Limb (tissue), 2 donors: Measurements from ENCODE around the gene EEF1A1.
"Not testable (repeated sequence)": the region's sequence is repeated elsewhere in the genome, so short reads cannot be mapped to it uniquely, and the experiment has no call there.

Source experiments
- DNase-seq, 2 donors: peaks; one replicate each; pipeline ENCODE4 v3.0.0-alpha.2; 2016; ENCODE audit errors: extremely low spot score in 2 of 2

Gene EEF1A1

DNA sequence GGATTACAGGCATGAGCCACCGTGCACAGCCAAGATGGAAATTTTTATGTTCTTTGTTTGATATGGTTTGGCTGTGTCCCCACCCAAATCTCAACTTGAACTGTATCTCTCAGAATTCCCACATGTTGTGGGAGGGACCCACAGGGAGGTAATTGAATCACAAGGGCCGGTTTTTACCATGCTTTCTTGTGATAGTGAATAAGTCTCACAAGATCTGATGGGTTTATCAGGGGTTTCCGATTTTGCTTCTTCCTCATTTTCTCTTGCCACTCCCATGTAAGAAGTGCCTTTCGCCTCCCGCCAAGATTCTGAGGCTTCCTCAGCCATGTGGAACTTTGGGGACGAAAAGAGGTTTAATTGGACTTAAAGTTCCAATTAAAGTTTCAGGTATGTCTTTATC lies 14.6 kb downstream of the EEF1A1 start:
- no peak for DNase-seq

DNA sequence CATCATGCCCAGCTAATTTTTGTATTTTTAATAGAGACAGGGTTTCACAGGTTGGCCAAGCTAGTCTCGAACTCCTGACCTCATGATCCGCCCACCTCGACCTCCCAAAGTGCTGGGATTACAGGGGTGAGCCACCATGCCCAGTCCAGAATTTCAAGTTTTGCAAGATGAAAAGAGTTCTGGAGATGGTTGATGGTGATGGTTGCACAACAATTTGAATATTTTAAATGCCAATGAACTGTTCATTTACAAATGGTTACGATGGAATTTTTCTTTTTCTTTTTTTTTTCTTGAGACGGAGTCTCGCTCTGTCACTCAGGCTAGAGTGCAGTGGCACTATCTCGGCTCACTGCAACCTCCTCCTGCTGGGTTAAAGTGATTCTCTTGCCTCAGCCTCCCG lies 15.1 kb downstream of the EEF1A1 start:
- DNase-seq, result not testable (repeated sequence)

DNA sequence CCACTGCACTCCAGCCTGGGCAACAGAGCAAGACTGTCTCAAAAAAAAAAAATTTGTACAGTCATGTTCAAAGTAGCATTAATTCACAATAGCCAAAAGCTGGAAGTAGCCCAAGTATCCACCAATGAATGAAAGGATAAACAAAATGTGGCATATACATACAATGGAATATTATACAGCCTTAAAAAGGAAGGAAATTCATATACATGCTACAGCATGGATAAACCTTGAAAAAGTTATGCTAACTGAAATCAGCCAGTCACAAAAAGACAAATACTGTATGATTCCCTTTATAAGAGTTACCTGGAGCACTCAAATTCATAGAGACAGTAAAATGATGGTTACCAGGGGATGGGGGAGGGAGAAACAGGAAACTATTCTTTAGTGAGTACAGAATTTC lies 15.7 kb downstream of the EEF1A1 start:
- DNase-seq, result no peak

DNA sequence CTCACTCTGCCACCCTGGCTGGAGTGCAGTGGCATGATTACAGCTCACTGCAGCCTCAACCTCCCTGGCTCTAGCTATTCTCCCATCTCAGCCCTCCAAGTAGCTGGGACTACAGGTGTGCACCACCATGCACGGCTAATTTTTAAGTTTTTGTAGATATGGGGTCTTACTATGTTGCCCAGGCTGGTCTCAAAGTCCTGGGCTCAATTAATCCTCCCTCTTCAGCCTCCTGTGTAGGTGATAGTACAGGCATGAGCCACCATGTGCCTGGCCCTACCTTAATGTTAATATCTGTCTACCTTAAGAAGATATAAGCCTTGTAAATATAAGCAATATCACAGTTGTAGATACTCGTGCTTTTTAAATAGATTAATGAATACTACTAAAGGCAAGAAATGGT lies 16.7 kb downstream of the EEF1A1 start:
- DNase-seq, result no peak

DNA sequence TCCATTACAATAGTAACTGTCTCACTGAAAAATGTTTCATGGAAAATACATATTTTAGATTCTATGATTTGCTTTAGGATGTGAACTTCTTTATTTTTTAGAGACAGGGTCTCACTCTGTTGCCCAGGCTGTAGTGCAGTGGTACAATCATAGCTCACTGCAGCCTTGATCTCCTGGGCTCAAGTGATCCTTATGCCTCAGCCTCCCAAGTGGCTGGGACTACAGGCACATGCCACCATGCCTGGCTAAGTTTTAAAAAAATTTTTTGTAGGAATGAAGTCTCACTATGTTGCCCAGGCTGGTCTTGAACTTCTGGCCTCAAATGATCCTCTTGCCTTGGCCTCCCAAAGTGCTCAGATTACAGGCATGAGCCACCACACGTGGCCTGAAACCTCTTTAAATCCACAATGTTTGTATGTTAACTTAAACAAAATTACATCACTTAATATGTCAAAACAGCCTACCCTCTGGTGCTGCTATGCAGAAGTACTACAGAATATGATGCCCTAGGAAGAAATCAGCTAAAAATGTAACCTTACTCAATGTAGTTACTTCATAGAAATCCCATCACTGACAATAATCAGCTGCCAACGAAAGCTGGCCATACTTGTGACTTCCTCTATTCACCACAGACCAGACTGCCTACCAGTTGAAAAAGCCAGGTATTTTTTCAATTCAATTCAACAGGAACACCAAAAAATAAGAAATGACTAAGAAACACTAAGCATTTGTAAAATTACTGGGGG lies 17.6 kb downstream of the EEF1A1 start:
- DNase-seq, result no peak

GRCh38 chr6:73497915-73498314 lies 22.9 kb downstream of the EEF1A1 start:
- no peak for DNase-seq

- no peak for DNase-seq
Observed at GRCh38 chr6:73491377-73491776, 29.5 kb downstream of the EEF1A1 start.

GRCh38 chr6:73487473-73487872 lies 33.4 kb downstream of the EEF1A1 start:
- no peak for DNase-seq

DNA sequence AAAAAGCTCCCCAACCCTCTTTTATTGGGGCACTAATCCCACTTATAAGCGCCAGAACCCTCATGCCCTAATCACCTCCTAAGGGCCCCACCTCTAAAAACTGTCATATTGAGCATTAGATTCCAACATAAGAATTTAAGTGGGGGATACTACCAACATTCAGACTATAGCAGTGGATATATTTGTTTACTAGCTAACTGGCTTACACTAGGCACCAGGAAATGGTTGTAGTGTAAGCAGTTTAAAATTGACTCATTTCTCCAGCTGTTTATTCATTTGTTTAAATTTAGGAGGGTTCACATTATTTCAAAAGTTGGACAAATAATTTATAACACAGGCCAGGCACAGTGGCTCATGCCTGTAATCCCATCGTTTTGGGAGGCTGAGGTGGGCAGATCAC lies 36.4 kb downstream of the EEF1A1 start:
- DNase-seq, result no peak

- no peak for DNase-seq
Observed at GRCh38 chr6:73481969-73482368, 38.9 kb downstream of the EEF1A1 start.

DNA sequence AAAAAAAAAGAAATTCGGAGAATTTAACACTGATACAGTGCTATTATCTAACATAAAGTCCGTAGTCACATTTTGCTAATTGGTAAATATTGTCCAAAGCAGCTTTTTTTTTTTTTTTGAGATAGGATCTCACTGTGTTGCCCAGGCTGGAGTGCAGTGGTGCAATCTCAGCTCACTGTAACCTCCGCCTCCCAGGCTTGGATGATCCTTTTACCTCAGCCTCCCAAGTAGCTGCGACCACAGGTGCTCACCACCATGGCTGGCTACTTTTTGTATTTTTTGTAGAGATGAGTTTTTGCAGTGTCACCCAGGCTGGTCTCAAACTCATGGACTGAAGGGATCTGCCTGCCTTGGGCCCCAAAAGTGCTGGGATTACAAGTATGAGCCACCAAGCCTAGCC lies 43.4 kb downstream of the EEF1A1 start:
- no peak for DNase-seq

- DNase-seq, result no peak
Observed at GRCh38 chr6:73476723-73477122, 44.1 kb downstream of the EEF1A1 start.

DNA sequence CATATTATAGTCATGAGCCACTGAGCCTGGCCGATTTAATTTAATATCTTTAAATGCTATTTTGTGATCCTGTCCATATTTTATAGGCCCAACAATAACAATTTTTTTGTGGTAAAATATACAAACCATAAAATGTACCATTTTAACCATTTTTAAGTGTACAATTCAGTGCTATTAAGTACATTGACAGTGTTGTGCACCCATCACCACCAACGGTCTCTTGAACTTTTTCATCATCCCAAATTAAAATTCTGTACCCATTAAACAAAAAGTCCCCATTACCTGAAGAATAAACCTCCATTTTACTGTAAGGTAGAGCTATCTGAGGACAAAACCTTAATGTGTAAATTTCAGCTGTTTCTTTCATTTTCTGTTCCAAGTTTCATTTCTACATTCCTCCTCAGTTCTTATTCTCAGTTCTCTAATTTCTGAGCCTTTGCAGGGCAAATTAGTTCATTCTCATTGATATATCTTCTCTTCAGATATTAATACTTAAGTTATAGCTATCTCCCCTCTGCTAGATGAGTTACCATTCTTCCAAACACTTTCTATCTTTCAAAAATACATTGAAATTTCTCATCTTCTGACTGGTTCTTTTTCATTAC lies 49.0 kb downstream of the EEF1A1 start:
- no peak for DNase-seq
